Stimulated activated naive CD8-positive, alpha-beta T cell treated with anti-CD3 and anti-CD28 coated beads, Interleukin-15, Interleukin-2, amounts not matched to agents 100 ng/mL and 50 ng/mL, for 24 hours (primary cell): ENCODE measurements around the gene TAGLN2.
A peak's percentile ranks its signal among the peaks of the same experiment; 100 is the strongest.

Experiments used
- H3K27ac Mint-ChIP-seq: one replicate; pipeline ENCODE4 v1.8.0; 2021; ENCODE audit warnings: mild to moderate bottlenecking, mixed read lengths
- H3K27me3 Mint-ChIP-seq: one replicate; pipeline ENCODE4 v1.8.0; 2021; ENCODE audit warnings: mixed read lengths
- H3K36me3 Mint-ChIP-seq: one replicate; pipeline ENCODE4 v1.8.0; 2021; ENCODE audit warnings: low read depth, mixed read lengths
- H3K4me1 Mint-ChIP-seq: one replicate; pipeline ENCODE4 v1.8.0; 2021; ENCODE audit warnings: low read depth, mixed read lengths
- H3K4me3 Mint-ChIP-seq: one replicate; pipeline ENCODE4 v1.8.0; 2021; ENCODE audit warnings: mild to moderate bottlenecking, mixed read lengths
- H3K9me3 Mint-ChIP-seq: one replicate; pipeline ENCODE4 v1.8.0; 2021; ENCODE audit warnings: mixed read lengths

Gene TAGLN2

DNA sequence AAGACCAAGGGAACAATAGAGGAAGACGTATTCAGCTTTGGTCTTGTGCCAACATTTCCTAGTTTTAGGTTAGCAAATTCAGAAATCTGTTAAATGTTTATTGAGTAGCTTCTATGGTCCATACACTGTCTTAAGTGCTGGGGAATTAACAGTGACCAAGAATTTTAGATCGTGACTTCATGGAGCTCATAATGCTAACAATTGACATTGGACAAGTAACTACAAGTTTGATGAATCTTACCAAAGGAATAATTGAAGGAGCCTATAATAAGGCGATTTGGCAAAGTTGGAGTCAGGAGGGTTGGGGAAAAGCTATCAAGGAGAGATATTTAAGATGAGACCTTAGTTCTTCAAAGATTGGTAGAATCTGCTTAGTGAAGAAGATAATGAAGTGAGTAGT, 30.1 kb upstream of the TAGLN2 start:
- H3K4me3 Mint-ChIP-seq = no peak overlapping the region
- no peaks in the 10 kb centered on the region for H3K4me1 Mint-ChIP-seq
- H3K9me3 Mint-ChIP-seq = no peaks in the 10 kb centered on the region
- peaks cover 25% of the 10 kb centered on the region for H3K27me3 Mint-ChIP-seq
- no peaks in the 10 kb centered on the region for H3K36me3 Mint-ChIP-seq
- no peak overlapping the region for H3K27ac Mint-ChIP-seq

DNA sequence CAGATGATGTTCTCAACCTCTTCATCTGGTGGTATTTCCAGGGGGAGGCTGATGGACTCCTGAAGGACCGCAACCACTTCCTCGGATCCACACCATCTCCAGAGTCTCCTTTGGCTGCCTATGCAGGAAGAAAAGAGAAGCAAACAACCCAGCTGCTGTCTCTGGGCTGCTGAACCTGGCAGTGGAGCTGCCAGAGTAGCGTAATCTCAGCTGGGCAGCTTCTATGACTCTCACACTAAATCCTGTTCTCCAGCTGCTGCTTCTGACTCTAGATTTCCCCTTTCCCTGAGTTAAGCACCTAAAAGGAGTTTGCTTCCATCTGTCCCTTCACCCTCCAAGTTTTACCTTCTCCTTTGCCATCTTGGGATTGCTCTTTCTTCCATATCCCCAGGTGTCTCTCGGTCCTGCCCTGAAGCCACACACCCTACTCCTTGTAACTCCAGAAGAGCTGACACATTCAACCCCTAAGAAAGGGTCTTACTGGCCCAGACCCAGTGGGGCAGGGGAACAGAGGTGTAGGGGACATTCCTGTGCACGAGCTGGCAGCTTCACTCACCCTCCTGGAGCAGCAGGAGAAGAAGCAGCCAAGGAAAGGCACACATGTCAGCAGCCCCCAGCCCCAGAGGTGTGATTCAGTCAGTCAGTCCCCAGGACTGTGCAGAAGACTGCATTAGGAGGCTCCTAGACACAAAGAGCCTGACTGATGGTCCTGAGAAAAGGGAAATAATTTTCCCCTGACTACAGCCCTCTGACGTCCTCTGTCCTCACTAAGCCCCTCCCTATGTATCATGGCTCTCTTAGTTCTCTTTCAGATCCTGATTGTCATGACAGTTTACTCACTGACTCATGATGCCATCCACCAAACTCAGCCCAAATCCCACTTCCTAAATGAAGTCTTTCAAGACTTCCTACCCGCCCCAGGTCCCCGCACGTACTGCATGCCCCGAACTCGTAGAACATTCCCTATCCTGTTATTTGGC, 28.5 kb upstream of the TAGLN2 start, which contains the start of gene SLAMF9:
TSS of gene SLAMF9 (minus strand) at position 702 of the 980 bp plus-strand sequence. CDS start at position 602, 100 bp downstream.
- Mint-ChIP-seq H3K9me3 (no peaks in the 10 kb centered on the region), H3K27ac (no peak within 1 kb of the TSS), H3K27me3 (peaks cover 16% of the 10 kb centered on the region), H3K4me1 (no peaks in the 10 kb centered on the region), H3K36me3 (no peaks in the 10 kb centered on the region), H3K4me3 (no peak within 1 kb of the TSS)

- Mint-ChIP-seq H3K36me3 (no peaks in the 10 kb centered on the region), H3K27me3 (peaks cover 13% of the 10 kb centered on the region), H3K27ac (no peak overlapping the region), H3K4me3 (no peak overlapping the region), H3K4me1 (no peaks in the 10 kb centered on the region), H3K9me3 (no peaks in the 10 kb centered on the region)
Measured at GRCh38 chr1:159952932-159953331, 27.6 kb upstream of the TAGLN2 start.

- Mint-ChIP-seq H3K27ac (no peak overlapping the region), H3K4me1 (no peaks in the 10 kb centered on the region), H3K4me3 (no peak overlapping the region), H3K36me3 (no peaks in the 10 kb centered on the region), H3K27me3 (peaks cover 13% of the 10 kb centered on the region), H3K9me3 (no peaks in the 10 kb centered on the region)
Measured at GRCh38 chr1:159951551-159951950, 26.2 kb upstream of the TAGLN2 start.

DNA sequence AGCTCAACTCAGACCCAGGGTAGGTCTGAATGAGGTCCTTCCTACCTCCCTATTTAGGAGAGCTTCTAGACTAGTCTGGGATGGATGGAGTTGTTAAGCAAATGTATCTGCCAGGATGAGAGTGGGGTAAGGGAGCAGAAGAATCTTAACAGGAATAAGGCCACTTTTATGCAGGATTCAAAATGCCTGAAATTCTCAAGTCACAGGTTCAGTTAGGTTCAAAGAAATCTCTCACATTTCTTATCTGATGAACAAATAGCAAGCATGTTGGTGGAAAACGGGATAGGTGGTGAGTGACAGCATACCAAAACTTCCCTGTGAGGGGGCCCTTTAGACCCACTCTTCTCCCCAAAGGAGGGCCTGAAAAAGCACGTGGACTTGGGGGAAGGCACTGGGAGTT, 25.7 kb upstream of the TAGLN2 start:
- Mint-ChIP-seq H3K27ac (no peak overlapping the region), H3K36me3 (no peaks in the 10 kb centered on the region), H3K4me1 (no peaks in the 10 kb centered on the region), H3K27me3 (peaks cover 15% of the 10 kb centered on the region), H3K4me3 (no peak overlapping the region), H3K9me3 (no peaks in the 10 kb centered on the region)

DNA sequence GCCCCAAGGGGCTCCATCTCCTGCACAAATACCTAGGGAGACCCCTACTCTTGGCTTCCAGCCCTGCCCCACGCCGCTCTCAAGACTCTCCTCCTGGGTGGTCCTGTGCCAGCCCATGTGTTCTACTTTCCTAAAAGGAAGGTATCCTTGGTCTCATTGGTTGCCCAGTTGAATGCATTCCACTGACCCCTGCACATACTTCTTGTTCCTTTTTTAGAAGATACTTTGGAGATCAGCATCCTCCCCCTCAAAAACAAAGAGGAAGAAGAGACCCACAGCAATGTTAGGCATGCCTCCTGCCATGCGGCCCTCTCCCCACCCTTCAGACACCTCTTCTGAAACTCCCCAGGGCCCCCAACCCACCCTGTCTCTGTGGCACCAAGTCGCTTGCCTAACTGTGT, 24.7 kb upstream of the TAGLN2 start:
- H3K27me3 Mint-ChIP-seq = peaks cover 22% of the 10 kb centered on the region
- no peaks in the 10 kb centered on the region for H3K9me3 Mint-ChIP-seq
- H3K4me1 Mint-ChIP-seq = peaks cover 5% of the 10 kb centered on the region
- no peak overlapping the region for H3K4me3 Mint-ChIP-seq
- no peak overlapping the region for H3K27ac Mint-ChIP-seq
- no peaks in the 10 kb centered on the region for H3K36me3 Mint-ChIP-seq

DNA sequence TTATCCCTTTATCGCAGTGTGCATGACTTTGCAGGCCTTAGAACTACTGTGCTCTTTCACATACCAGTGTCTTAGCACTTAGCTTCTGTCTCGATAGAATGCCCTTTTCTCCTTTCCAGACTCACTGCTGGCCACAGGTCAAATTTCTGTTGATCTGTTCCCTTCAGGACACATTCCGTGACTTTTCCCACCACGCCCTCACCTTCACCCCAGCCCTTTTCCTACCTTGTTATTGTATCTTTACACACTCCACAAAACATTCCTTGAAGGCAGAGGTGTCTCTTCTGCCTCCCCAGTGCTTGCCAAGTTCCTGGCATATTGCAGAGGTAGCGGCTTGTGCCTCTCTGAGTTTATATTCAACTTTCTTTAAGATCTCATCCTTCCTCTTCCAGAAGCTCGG, 23.8 kb upstream of the TAGLN2 start:
- Mint-ChIP-seq H3K9me3 (no peaks in the 10 kb centered on the region), H3K36me3 (no peaks in the 10 kb centered on the region), H3K27me3 (peaks cover 26% of the 10 kb centered on the region), H3K27ac (no peak overlapping the region), H3K4me1 (peaks cover 5% of the 10 kb centered on the region), H3K4me3 (no peak overlapping the region)

DNA sequence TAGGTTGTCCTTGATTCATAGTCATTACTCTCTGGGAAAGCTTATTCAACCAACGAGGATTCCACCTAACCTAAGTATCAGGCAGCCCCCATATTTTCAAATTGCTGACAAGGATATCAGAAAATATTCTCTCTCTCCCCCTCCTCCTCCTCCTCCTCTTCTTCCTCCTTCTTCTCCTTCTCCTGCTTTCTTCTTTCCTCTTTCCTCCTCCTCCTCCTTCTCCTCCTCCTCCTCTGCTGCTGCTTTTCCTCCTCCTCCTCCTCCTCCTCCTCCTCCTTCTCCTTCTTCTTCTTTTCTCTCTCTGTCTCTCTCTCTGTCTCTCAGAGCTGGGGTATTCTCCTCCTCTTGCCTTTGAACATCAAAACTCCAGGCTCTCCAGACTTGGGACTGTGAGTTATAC, 22.6 kb upstream of the TAGLN2 start:
- Mint-ChIP-seq H3K4me3 (no peak overlapping the region), H3K27me3 (peaks cover 25% of the 10 kb centered on the region), H3K36me3 (no peaks in the 10 kb centered on the region), H3K27ac (no peak overlapping the region), H3K4me1 (peaks cover 5% of the 10 kb centered on the region), H3K9me3 (no peaks in the 10 kb centered on the region)

DNA sequence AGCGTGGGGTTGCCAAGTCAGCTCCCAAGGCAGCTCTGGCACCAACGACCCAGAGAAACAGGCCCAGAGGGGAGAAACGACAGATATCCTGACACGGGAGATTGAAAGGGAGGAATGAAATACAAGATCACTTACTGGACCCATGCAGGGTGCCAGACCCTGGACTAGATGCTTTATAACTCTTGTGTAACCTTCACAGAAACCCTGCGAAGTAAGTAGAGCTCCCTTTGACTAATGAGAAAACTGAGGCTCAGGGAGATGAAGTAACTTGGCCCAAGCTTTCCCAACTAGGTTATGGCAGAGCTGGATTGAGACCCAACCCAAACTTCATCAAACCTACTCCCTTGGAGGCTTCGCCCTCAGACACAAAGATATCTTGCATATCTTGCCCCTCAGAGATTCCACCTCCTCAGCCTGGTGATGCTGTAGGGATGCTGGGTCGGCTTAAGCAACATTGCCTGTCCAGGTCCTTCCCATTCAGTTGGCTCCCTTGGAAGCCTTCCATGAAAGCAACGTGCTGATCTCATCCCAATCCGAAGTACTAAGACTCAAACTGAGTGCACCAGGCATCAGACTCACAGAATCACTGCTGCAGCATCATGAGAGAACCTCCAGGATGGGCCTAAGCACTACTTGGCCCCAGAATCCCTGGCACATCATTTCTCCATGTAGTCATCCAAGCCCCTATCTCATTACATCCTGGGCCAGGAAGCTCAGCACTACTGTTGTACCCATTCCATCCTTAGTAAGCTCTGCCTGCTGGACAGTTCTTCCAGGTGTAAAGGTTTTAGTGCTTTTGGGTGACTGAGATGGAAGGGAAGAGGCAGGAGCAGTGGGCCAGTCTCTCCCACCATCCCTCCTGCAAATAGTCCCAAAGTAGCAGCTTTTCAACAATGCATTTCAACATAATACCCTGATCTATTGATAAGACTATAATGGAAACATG, 21.2 kb upstream of the TAGLN2 start:
- Mint-ChIP-seq H3K4me1 (peaks cover 5% of the 10 kb centered on the region), H3K36me3 (no peaks in the 10 kb centered on the region), H3K27me3 (peaks cover 23% of the 10 kb centered on the region), H3K4me3 (peak overlapping the region; percentile 22), H3K27ac (no peak overlapping the region), H3K9me3 (no peaks in the 10 kb centered on the region)

GRCh38 chr1:159945483-159946241, 20.4 kb upstream of the TAGLN2 start, which contains the start of gene IGSF9:
Gene IGSF9, minus strand, starts transcription at chr1:159945613. Its CDS starts 2,159 bp downstream, at chr1:159943454.
- H3K27ac Mint-ChIP-seq = peak within 1 kb of the TSS; percentile 77
- H3K36me3 Mint-ChIP-seq = no peaks in the 10 kb centered on the region
- peaks cover 5% of the 10 kb centered on the region for H3K4me1 Mint-ChIP-seq
- H3K27me3 Mint-ChIP-seq = peaks cover 22% of the 10 kb centered on the region
- H3K4me3 Mint-ChIP-seq = peak within 1 kb of the TSS; percentile 59
- no peaks in the 10 kb centered on the region for H3K9me3 Mint-ChIP-seq

DNA sequence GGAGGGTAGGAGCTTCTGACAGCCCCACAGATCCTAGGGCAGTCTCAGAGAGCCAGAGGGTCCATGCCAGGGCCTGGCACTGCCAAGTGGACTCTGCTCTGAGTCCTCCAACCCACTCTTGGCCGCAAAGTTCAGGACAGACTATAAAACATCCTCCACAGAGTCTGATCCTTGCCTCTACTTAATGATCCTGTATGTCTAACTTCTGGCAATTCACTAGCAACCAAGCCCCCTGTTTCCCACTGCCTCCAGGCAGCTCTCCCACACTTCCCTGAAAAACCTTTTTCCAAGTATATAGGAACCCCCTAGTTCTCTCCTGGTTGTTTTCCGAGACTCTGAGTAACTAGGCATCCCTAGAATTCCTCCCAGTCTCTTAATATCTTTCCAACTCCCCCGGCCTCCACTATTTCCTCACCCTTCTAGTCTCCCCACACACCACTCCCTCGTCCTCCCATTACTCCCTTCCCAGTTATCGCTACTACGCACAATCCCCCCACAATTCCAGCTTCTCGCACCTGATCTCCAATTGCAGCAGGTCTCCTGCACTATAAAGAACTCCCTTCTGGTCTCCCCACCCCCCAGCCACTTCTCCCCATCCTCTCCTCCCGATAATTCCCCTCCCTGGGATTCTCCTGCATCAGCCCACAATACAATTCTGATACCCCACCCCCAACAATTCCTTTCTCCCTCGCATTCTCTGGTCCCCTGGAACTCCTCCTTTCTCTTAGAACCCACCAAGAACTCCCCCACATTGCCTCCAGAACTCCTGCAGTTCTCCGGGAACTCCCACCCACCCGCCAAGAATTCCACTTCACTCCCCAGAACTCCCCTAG, 19.5 kb upstream of the TAGLN2 start:
- peak overlapping the region; percentile 77 for H3K27ac Mint-ChIP-seq

DNA sequence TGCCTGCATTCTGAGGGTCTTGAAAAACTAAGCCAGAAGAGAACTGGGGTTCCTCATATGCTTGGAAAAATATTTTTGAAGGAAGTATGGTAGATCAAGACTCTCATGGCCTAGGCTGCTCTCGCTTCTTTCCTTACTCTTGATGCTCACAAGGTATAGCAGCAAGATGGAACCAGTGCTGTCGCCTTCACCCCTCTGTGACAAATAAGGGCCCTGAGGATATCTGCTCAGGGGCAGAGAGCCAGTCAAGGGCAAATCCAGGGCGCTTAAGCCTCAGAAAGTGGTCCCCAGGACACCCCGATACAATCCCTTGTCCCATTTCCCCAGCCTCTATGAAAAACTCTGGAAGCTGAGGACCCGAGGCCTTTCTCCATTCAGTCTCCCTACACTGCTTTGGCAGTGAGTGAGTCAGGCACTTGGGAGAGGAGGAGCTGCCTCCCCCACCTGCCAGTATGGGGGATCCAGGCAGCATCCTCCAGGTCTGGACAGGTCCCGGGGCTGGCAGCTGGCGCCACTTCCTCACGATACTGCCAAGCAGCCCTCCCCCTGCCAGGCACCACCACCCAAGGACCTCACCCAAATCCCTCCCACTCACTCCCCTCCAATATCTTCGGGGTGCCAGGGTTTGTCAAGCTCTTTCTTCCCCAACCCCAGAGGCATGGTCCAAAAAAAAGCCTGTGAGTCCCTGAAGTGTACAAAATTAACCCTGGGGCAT, 18.8 kb upstream of the TAGLN2 start:
- no peaks in the 10 kb centered on the region for H3K9me3 Mint-ChIP-seq
- H3K27me3 Mint-ChIP-seq = peaks cover 22% of the 10 kb centered on the region
- no peak overlapping the region for H3K27ac Mint-ChIP-seq
- no peak overlapping the region for H3K4me3 Mint-ChIP-seq
- no peaks in the 10 kb centered on the region for H3K36me3 Mint-ChIP-seq
- peaks cover 5% of the 10 kb centered on the region for H3K4me1 Mint-ChIP-seq

More for the DNA sequence above, 19.5 kb upstream of the TAGLN2 start:
- Mint-ChIP-seq H3K27me3 (peaks cover 22% of the 10 kb centered on the region), H3K9me3 (no peaks in the 10 kb centered on the region), H3K36me3 (no peaks in the 10 kb centered on the region), H3K4me1 (peaks cover 5% of the 10 kb centered on the region), H3K4me3 (peak overlapping the region; percentile 59)

GRCh38 chr1:159943278-159943640, 18.0 kb upstream of the TAGLN2 start:
- Mint-ChIP-seq H3K9me3 (no peaks in the 10 kb centered on the region), H3K27me3 (peaks cover 22% of the 10 kb centered on the region), H3K4me1 (peaks cover 5% of the 10 kb centered on the region), H3K4me3 (no peak overlapping the region), H3K36me3 (no peaks in the 10 kb centered on the region), H3K27ac (no peak overlapping the region)
